Nephron progenitor cell (in vitro differentiated cells): ENCODE data around the gene TRIM6.
"Not testable (repeated sequence)": the region's sequence is repeated elsewhere in the genome, so short reads cannot be mapped to it uniquely, and the experiment has no call there.

Source experiments
- DNase-seq: peaks from one replicate; pipeline ENCODE4 v3.0.0; 2021
- H3K27ac Mint-ChIP-seq: 2 replicates; pipeline ENCODE4 v1.8.0; 2021; ENCODE audit warnings: mild to moderate bottlenecking, moderate library complexity, mixed read lengths
- H3K27me3 Mint-ChIP-seq: 2 replicates; pipeline ENCODE4 v1.8.0; 2021; ENCODE audit warnings: mild to moderate bottlenecking, low read depth, mixed read lengths; ENCODE audit not compliant: poor library complexity
- H3K36me3 Mint-ChIP-seq: 2 replicates; pipeline ENCODE4 v1.8.0; 2021; ENCODE audit warnings: low read depth, mixed read lengths
- H3K4me1 Mint-ChIP-seq: 2 replicates; pipeline ENCODE4 v1.8.0; 2021; ENCODE audit warnings: mixed read lengths
- H3K4me3 Mint-ChIP-seq: 2 replicates; pipeline ENCODE4 v1.8.0; 2021; ENCODE audit warnings: mild to moderate bottlenecking, moderate library complexity, mixed read lengths
- H3K9me3 Mint-ChIP-seq: 2 replicates; pipeline ENCODE4 v1.8.0; 2021; ENCODE audit warnings: mild to moderate bottlenecking, moderate library complexity, mixed read lengths
- CTCF ChIP-seq: fragments of 200-600 bp; sonication (generic); IDR thresholded peaks from 2 replicates; pipeline ENCODE4 v1.5.0; 2021; ENCODE audit warnings: antibody characterized with exemption

TRIM6 gene

GRCh38 chr11:5631969-5632635, 35.7 kb downstream of the TRIM6 start:
- no peaks in the 10 kb centered on the region for H3K4me1 Mint-ChIP-seq
- no peak overlapping the region for H3K27ac Mint-ChIP-seq
- DNase-seq: no peak
- H3K4me3 Mint-ChIP-seq: no peak overlapping the region
- no peak for TF ChIP-seq CTCF
- H3K9me3 Mint-ChIP-seq: peaks cover 4% of the 10 kb centered on the region
- peaks cover 6% of the 10 kb centered on the region for H3K27me3 Mint-ChIP-seq
- H3K36me3 Mint-ChIP-seq: peaks cover 17% of the 10 kb centered on the region

DNA sequence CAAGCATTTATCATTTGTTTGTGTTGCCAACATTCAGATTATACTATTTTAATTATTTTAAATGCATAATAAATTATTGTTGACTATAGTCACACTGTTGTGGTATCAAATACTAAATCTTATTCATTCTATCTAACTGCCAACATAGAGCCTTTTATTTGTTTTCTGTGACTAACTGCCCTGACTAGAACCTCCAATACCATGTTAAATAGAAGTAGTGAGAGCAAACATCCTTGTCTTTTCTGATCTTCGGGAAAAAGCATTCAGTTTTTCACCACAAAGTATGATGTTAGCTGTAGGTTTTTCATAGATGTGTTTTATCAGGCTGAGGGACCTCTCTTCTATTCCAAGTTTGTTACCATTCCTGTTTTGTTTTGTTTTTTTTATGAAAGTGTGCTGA, 43.5 kb downstream of the TRIM6 start:
- DNase-seq: no peak
- peaks cover 2% of the 10 kb centered on the region for H3K27me3 Mint-ChIP-seq
- no peak overlapping the region for H3K4me3 Mint-ChIP-seq
- H3K4me1 Mint-ChIP-seq: no peaks in the 10 kb centered on the region
- no peak overlapping the region for H3K27ac Mint-ChIP-seq
- no peaks in the 10 kb centered on the region for H3K9me3 Mint-ChIP-seq
- no peak for TF ChIP-seq CTCF
- no peaks in the 10 kb centered on the region for H3K36me3 Mint-ChIP-seq

GRCh38 chr11:5643585-5643984, 47.1 kb downstream of the TRIM6 start:
- no peaks in the 10 kb centered on the region for H3K36me3 Mint-ChIP-seq
- peaks cover 4% of the 10 kb centered on the region for H3K27me3 Mint-ChIP-seq

DNA sequence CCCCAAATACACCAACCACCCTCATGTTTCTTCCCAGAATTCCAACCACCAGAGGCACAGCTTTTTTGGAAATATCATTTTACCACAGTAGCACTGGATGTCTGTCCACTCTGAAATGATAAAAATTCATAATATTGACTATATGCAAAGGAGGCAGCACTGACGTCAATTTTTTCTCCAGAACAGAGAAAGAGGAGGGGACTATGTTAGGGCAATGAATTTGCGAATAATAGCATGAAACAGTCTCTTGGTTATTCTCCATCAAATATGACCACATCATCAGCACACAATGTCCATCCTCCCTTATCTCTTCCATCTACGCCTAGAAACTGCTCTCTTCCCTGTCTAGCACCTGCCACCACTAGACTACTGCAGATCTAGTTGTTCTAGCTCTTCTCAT, 49.7 kb downstream of the TRIM6 start:
- no peak overlapping the region for H3K4me3 Mint-ChIP-seq
- no peak for TF ChIP-seq CTCF
- H3K27me3 Mint-ChIP-seq: peaks cover 4% of the 10 kb centered on the region
- no peaks in the 10 kb centered on the region for H3K36me3 Mint-ChIP-seq
- no peak overlapping the region for H3K27ac Mint-ChIP-seq
- no peak for DNase-seq
- no peaks in the 10 kb centered on the region for H3K9me3 Mint-ChIP-seq
- no peaks in the 10 kb centered on the region for H3K4me1 Mint-ChIP-seq

More at GRCh38 chr11:5643585-5643984, 47.1 kb downstream of the TRIM6 start:
- Mint-ChIP-seq H3K9me3 (no peaks in the 10 kb centered on the region), H3K4me1 (no peaks in the 10 kb centered on the region), H3K4me3 (no peak overlapping the region), H3K27ac (no peak overlapping the region)
- TF ChIP-seq CTCF: no peak
- no peak for DNase-seq

- peaks cover 15% of the 10 kb centered on the region for H3K36me3 Mint-ChIP-seq
Observed at GRCh38 chr11:5655474-5655873, 59.0 kb downstream of the TRIM6 start.

GRCh38 chr11:5656956-5657355, 60.5 kb downstream of the TRIM6 start:
- DNase-seq, H3K27me3 Mint-ChIP-seq, H3K4me3 Mint-ChIP-seq, H3K4me1 Mint-ChIP-seq, H3K27ac Mint-ChIP-seq: not testable (repeated sequence)
- Mint-ChIP-seq H3K36me3 (peaks cover 24% of the 10 kb centered on the region), H3K9me3 (peaks cover 37% of the 10 kb centered on the region)

More at GRCh38 chr11:5655474-5655873, 59.0 kb downstream of the TRIM6 start:
- Mint-ChIP-seq H3K27me3 (no peaks in the 10 kb centered on the region), H3K4me3 (no peak overlapping the region), H3K9me3 (peaks cover 40% of the 10 kb centered on the region), H3K4me1 (no peaks in the 10 kb centered on the region), H3K27ac (no peak overlapping the region)
- no peak for DNase-seq
- TF ChIP-seq CTCF: no peak
